Amygdala (tissue), 56 donors: ENCODE data around the gene CELSR1.

Source experiments
- DNase-seq, 56 donors: peaks; one replicate each; lab custom pipeline; 2025; lab: John Stamatoyannopoulos, UW

The CELSR1 gene

DNA sequence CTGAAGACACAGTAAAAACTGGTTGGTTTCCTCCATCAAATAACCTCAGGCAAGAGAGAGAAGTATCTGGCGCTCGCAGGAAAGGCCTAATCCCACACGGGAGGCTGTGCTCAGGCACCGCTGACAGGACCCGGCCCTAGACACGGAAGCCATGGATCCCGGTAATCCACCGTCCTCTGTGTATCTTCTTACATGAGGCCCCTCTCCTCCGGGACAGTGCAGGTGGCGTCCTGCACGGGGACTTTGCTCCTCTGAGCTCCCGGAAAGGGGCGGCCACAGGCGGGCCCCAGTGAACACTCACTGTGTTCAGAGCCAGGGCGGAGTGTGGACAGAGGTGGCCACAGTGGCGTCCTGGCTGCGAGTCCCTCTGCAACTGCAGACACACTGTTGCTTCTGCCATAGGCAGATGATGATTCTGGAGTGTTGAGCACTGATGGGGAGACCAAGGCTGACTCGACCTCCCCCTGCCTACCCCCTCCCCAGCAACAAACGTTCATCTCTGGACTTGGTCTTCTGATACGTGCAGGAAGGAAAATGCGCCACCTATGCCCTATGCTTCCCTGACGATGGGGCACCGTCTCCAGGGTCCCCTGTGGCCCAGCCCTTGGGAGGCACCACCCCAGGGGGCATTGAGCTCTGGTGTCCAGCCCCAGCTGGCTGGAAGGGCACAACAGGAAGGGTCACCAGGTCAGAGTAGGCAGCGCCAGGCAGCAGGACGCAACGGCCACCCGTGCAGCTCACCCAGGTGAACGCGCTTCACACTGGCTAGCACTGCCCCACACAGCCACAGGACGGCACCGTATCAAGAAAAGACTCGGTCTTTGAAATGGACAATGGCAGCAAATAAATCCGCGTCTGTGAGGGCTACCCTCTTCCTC, 106.2 kb downstream of the CELSR1 start:
- no peak for DNase-seq

DNA sequence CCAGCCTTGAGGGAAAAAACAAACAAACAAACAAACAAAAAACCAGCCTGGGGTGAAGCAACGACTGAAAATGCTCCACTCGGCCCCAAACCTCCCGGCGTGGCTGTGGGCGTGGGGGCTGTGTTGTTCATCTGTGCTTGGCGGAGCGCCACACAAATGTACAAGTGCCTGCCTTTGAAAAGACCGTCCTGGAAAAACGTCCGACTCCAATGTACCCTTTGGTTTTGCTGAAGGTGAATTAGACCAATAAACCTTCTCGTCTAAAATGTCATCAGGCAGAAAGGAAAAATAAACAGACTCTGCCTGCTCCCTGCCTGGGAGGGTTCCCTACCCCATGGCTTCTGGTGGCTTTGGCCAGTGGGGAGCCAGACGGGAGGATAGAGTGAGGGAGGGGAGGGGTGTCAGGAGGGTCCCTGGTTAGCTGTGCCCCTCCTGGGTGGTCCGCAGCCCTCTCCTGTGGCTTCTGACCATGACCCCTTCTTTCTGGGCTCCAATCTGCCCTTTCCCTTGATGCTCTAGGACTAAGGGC, 108.0 kb downstream of the CELSR1 start:
- no peak for DNase-seq

DNA sequence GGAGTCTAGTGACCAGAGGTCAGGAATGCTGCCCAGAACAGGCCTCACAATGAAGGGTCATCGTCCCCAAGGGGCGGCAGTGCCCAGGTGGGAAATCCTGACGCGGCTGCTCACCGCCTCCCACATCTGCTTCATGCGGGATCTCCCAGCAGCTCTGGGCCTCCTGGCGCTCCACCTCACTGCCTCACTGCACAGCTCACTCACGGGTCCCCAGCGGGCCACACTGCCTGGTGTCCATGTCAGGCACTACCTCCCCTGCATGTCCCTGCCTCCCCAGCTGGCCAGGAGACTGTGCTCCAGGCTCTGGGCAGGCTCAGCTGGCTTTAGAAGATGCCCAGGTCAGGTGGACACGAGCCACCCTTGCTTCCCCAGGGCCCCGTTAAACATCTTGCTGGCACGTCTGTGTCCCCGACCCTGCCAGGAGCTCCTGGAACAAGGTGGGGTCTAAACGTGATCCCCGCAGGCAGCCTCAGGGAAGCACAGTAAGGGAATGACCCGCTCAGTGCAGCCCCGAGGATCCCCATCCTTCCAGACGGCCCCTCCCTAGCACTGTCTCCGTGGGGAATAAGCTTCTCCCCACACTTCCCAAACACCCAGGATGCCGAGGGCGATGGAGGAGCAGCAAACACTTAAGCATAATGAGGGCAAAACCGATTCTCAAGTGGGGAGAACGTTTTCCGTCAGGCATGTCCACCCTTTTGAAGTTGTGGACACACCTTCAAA, 108.7 kb downstream of the CELSR1 start:
- no peak for DNase-seq

DNA sequence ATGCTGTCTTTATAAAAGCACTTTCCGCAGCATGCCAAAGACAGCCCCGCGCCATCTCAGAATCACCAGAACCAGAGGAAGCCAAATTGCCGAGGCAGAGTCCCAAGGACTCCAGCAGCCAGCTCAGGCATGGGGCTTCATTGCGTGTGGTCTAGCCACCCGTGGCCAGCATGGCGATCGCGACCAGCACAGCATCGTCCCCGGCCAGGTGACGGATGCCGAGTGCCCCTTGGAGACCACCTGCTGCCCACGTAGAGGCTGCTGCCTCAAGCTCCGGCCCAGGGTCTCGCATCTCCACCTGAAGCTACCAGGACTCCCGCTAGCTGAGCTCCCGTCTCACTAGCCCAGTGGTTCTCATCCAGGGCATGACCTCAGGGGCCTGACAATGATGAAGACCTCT, 109.2 kb downstream of the CELSR1 start:
- DNase-seq = no peak

DNA sequence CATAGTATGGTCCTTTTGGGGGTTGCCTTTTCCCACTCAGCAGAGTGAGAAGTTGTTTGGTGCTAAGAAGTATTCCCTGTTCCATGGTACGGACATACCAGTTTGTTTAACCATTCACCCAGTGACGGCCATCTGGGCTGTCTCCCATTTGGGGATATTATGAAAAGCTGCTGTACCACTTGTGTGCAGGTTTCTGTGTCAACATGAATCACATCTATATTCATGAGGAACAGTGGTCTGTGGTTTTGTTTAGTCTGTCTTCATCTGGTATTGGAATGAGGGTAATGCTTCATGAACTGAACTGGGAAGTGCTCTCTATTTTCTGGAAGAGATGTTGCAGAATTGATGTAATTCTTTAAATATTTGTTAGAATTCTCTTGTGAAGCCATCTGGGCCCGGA, 112.4 kb downstream of the CELSR1 start:
- DNase-seq = no peak

DNA sequence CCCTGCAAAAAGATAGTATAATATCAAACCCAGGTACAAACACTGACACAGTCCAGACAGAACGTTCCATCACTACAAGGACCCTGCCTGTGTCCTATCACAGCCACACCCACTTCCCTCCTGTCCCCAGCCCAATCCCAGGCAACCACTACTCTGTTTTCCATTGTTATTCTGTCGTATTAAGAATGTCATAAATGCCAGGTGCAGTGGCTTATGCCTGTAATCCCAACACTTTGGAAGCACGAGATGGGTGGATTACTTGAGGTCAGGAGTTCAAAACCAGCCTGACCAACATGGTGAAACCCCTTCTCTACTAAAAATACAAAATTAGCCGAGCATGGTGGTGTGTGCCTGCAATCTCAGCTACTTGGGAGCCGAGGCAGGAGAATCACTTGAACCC, 112.9 kb downstream of the CELSR1 start:
- no peak for DNase-seq

DNA sequence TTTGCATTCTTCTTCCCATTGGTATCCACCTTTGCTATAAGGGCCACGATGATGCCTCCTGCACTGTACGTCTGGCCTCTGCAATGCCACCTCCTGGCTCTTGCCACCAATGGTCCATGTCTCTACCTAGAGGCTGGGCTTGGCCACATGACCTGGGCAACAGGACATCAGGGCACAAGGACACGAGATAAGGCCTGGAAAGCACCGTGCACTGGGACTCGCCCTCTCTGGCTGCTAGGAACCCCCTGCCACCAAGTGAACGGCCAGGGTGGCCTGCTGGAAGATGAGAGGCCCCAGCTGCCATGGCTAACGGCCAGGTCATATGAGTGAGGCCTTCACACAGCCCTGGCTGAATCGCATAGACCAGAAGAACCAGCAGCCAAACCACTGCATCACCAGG, 114.5 kb downstream of the CELSR1 start:
- DNase-seq = peak in 6 of 56 donors; percentile 7 to 34 (median 19)

DNA sequence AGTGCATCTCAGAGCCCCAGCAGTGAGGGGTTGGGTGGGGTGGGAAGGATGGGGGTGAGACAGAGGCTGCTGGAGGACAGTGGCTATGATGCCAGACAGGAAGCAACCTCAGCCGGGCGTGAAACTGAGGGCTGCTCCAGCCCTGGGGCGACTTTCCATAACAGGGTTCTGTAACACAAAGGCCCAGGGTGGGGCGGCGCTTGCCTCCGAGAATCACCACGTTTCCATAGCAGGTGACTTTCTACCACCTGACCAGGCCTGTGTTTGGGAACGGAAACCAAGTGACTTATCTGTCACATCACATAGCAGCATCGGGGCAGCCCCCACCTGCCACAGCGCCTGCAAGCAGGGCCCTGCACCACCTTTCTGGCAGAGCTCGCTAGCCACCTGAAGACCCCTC, 116.2 kb downstream of the CELSR1 start:
- DNase-seq = no peak

DNA sequence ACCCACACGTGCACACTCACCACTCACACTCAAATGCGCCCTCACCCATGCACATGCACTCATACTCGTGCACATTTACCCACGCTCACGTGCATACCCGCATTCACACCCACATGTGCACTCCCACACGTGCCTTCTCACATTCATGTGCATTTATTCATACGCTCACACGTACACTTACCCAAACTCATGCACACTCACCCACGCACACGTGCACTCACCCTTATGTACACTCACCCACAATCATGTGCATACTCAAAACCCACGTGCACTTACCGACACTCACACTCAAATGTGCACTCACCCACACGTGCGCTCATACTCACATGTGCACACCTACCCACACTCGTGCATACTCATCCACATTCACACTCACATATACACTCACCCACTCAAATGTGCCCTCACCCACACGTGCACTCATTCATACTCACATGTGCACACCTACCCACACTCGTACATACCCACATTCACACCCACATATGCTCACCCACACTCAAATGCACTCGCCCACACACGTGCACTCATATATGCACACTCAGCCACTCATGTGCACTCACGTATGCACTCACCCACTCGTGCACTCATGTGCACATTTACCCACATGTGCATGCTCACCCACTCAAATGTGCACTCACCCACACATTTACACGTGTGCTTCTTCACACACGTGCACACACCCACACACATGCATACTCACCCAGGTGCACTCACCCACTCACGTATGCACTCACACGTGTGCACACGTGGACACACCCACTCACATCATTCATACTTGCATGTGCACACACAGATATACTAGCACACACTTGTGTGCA, 117.5 kb downstream of the CELSR1 start:
- no peak for DNase-seq

DNA sequence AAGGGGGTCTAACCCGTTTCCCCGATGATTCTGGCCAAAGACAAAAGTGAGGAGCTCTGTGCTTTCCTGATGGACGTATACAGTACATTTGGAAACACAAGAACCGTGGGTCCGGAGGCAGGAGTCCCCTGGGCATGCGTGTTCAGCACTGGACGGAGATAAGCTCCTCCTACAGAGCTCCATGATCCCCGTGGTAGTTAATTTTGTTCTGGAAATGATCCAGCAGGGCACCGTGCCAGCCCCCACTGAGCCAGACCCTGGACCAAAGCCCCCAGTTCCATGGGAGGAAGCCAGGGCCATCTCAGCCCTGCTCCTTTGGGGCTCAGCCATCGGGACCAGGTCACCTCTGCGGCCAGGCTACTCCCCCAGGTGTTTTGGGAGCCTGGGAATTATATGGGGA, 118.6 kb downstream of the CELSR1 start:
- no peak for DNase-seq

DNA sequence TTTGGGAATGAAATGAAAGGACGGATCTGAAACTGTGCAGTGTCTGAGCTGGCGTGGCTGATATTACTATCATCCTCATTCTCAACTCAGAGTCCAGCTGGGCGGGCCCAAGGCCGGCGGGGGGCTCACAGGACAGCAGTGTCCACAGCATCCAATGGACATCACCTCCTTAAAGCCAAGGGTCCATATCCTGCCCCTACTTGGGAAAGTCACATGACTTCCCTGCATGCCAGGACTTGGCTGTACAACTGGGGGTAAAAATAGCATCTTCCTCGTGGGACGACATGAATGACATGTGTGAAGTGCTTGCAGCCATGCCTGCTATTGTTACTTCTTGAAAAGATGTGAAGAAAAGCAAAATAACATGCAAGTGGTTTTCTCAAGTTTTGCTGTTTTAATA, 119.7 kb downstream of the CELSR1 start:
- no peak for DNase-seq

DNA sequence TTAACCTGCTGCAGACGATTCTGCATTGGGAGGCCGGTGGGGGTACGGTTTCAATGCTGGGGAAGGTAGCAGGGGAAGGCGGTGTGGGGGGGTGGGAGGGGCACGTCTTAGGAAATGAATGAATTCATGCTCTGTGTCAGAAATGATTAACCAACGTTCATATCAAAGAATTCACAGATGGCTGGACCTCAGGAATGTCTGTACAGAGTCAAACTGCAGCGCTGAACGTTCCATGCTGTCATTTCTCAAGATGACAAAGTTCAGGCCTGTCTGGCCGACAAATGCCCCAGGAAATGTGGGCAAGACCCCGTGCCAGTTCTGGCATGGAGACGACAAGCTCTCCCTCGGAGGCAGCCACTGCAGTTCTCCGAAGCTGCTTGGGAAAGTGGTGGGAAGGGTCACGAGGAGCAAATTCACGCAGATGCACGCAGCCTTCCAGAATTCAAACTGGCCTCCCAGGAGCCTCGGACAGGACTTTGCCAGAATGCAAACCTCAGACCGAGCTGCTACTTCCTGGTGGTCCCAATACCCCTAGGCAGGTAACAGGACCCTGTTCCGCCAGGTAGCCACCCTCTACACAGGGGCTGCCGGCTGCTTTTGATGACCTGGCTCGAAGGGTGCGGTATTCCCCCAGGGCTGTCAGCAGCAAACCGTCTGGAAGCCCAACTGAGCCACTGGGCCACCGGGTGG, 120.4 kb downstream of the CELSR1 start:
- DNase-seq = no peak

DNA sequence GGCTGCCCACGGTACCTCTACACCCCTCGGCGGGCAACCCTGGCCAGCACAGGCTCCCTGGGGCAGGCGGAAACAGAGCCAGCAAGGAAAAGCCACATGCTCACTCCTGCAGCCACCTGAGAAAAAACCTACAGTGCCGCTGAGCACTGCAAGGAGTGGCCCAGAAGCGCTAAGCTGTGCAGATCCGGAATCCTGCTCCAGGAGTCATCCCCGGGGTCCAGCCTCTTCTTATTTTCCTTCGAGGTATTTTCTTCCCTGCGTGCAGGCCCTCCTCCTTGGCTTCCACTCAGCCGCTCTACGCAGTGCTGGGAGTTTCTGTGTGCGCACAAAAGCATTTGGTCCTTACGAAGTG, 120.9 kb downstream of the CELSR1 start:
- no peak for DNase-seq

DNA sequence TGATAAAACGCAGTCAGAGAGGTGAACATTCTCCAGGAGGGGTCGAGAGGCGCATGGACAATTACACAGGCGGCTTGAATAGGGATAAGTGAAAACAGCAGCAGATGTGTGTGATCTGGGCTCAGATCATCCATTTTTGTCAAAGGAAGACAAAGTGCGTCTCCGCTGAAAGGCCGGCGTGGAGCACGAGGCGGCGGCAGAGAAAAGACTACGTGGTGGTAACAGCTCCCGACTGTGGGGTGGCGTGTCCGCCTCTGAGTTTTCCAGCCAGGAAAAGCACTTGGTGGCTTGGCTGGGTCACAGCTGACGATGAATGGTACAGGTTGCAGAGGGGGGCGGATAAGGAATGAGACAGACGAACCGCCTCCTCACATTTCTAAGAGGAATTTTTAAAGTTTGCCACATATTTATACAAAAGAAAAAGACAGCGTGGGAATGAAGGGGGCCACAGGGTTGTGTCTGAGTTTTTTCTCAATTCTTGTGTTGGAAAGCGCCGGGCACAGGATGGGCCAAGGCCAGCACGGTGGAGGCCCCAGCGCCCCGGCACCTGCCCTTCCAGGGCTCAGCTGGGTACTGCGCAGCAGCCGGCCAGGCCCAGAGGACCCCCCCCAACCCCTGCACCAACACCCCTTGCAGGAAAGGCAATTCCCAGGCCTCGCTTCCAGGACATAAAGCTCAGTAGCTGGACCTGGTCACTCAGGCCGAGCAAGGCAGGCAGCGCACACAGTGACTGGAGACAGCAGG, 121.5 kb downstream of the CELSR1 start:
- peak in 7 of 56 donors; percentile 3 to 43 (median 13) for DNase-seq

DNA sequence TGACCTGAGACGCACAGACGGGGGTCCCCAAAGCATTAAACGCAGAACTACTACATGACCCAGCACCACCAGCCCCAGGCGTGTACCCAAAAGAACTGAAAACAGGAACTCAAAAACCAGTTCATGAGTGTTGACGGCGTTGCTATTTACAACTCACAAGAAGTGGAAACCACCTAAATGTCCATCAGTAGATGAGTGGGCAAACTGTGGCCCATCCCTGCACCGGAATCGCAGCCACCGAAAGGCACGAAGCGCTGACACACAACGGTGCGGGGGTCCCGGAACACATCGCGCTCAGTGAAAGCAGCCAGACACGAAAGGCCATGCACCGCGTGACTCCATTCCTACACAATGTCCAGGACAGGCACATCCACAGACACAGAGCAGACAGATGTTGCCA, 122.7 kb downstream of the CELSR1 start:
- DNase-seq = no peak

DNA sequence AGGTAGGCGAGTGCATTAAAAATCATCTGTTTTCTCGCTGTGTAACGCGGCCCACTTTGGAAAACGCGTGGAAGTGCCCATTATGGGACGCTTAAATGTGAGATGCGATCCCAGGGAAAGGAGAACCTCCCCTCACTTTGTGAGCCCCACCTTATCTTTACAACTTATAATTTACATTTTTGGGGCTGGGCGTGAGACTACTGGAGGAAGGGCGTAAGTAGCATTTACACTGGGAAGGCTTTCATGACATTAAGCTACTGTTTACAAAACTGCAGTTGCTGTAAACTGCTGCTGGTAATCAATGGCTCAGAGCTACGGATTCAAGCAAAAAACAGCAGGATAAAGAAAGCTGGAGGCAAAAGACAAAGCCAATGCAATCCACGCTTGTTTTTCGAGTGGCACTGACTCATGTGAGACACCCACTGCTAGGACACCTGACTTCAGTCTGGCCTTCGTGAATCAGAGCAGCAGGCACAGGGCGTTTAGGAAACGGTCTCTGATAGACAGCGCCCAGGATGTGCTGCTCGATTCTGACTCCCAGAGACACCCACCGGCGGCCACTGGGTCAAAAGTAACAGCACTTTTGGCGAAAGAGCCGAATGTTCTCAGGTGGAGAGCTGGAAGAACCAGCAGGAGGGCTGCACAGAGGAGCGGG, 123.6 kb downstream of the CELSR1 start:
- no peak for DNase-seq

DNA sequence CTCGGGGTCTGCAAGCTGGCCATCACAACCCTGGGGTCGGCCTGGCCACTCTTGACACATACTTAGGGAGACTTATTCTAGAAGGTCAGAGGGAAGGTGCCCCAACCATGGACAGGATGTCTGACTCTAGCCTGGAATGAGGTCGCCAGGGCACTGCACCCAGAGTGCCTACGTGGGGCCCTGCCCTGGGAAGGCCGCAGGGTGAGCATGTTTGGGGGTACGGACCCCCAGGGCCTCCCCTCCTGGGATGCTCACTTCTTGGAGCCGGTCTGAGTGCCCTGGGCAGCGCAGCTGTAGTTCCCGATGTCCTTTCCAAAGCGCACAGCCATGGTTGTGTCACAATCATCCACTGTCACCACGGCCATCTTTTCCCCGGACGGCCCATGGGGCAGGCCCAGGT, 126.1 kb downstream of the CELSR1 start:
- DNase-seq = no peak

DNA sequence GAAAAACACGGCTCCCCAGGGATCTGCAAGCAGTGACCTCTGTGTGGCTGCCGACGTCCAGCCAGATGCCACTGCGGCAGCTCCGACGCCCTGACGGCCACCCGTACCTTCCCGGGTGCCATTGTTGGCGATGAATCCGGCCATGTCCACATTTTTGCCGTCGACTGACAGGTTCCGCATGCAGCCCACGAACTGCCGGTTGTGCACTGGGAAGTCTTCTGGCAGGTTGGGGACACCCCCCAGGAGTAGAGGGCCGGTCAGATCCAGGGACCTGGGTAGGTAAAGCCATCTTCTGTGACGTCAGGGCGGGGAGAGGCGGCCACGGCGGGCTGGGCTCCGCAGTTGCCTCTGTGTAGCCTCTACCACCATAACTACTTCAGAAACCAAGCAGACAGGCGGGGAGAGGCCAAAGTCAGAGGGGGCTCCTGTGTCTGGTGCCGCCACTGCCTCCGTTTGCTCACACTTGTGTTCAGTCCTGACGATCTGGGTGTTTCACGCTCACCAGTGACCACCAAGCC, 127.1 kb downstream of the CELSR1 start:
- no peak for DNase-seq
